Natural killer cell (primary cell): ENCODE data around the gene PHLPP1. TPM values are rescaled to one million over a fixed set of nuclear protein-coding genes. Genes with fewer than 3 reads are reported as not detected.

Source experiments
- ATAC-seq, 3 donors: fragments of 150-1000 bp in 2 of 3; fragments of 200-7000 bp in 1 of 3; cut with Tn5 transposase; 1 replicate in 1 of 3; 2 replicates in 2 of 3; pipeline ENCODE4 v1.10.0; 2021; ENCODE audit warnings: mild to moderate bottlenecking in 2 of 3, moderate library complexity in 2 of 3
- DNase-seq, 2 donors: peaks; one replicate each; pipeline versions ENCODE4 v3.0.0 to v3.0.0-alpha.2; 2013 to 2021; ENCODE audit warnings: mixed read lengths in 1 of 2
- H3K27ac ChIP-seq: one replicate; pipeline ENCODE4 v1.5.1; 2013; ENCODE audit warnings: mild to moderate bottlenecking, low read length
- H3K27me3 ChIP-seq: one replicate; pipeline ENCODE4 v1.6.1; 2013; ENCODE audit warnings: low read length; ENCODE audit not compliant: control insufficient read depth, insufficient read depth
- H3K36me3 ChIP-seq: one replicate; pipeline ENCODE4 v1.6.1; 2013; ENCODE audit warnings: low read length; ENCODE audit not compliant: control insufficient read depth, insufficient read depth
- H3K4me1 ChIP-seq: one replicate; pipeline ENCODE4 v1.6.1; 2013; ENCODE audit warnings: low read length; ENCODE audit not compliant: control insufficient read depth, insufficient read depth
- H3K4me3 ChIP-seq: one replicate; pipeline ENCODE4 v1.5.1; 2013; ENCODE audit warnings: low read length
- H3K9me3 ChIP-seq: one replicate; pipeline ENCODE4 v1.6.1; 2013; ENCODE audit warnings: low read length; ENCODE audit not compliant: control insufficient read depth, insufficient read depth
- H3K27ac Mint-ChIP-seq, 2 donors: one replicate each; pipeline ENCODE4 v1.8.0; 2022; ENCODE audit warnings: mild to moderate bottlenecking in 2 of 2, mixed read lengths in 2 of 2, moderate library complexity in 1 of 2
- H3K27me3 Mint-ChIP-seq, 2 donors: one replicate each; pipeline ENCODE4 v1.8.0; 2022; ENCODE audit warnings: low read depth in 2 of 2, mixed read lengths in 2 of 2
- H3K36me3 Mint-ChIP-seq: one replicate; pipeline ENCODE4 v1.8.0; 2022; ENCODE audit warnings: mixed read lengths
- H3K4me1 Mint-ChIP-seq, 2 donors: one replicate each; pipeline ENCODE4 v1.8.0; 2022; ENCODE audit warnings: mixed read lengths in 2 of 2
- H3K4me3 Mint-ChIP-seq: one replicate; pipeline ENCODE4 v1.8.0; 2022; ENCODE audit warnings: mild to moderate bottlenecking, moderate library complexity, mixed read lengths
- H3K9me3 Mint-ChIP-seq, 2 donors: one replicate each; pipeline ENCODE4 v1.8.0; 2022; ENCODE audit warnings: mixed read lengths in 2 of 2
- CTCF ChIP-seq: fragments of 200-600 bp; IDR thresholded peaks from one replicate; pipeline ENCODE4 v1.8.0; 2022; ENCODE audit warnings: antibody characterized with exemption
- WGBS: methylation state at CpG from one replicate; pipeline ENCODE4 v1.1.7; 2013; ENCODE audit warnings: missing lambda C conversion rate; ENCODE audit not compliant: insufficient coverage; 5-methylcytosine and 5-hydroxymethylcytosine counted together
- intact Hi-C: fragments of 100-400 bp; cut with micrococcal nuclease; formaldehyde crosslinking; loops from one replicate; pipeline ENCODE4 v1.14.2; 2022
- total RNA-seq, 4 donors: library from RNA; stranded (reverse); fragments of 120-200 nt in 1 of 4; gene quantifications; one replicate each; pipeline versions ENCODE4 v1.2.3 to v1.2.4, GENCODE V29; 2013 to 2022

PHLPP1 gene
- total RNA-seq, 3 donors from 2014 or later (not counting 1 experiment from before 2014, with no cell fraction given) = 12.1 to 14.8 (median 12.2) TPM

DNA sequence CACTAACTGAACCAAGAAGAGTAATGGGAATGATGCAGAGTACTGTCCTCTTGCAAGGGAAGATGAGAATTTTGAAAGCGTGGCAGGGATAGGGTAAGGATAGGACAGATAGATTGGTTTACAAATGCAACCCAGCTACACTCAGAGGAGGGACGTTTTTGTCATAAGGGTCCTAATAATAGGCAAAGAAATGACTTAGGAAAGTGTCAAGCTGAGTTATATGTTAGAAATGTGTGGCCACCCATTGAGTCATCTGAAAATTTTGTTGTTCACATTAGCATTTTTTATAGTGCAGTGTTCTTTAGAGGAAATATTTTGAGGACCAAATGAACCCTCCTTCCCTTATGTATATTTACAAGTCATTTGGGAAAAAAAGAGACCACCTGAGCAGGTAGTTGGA lies 137.5 kb downstream of the PHLPP1 start:
- WGBS = 57% methylated on average over 2 of the region's 2 CpGs
- no peaks in the 10 kb centered on the region for H3K9me3 ChIP-seq
- H3K9me3 Mint-ChIP-seq = no peaks in the 10 kb centered on the region
- no peak overlapping the region for H3K4me3 Mint-ChIP-seq
- H3K4me3 ChIP-seq = no peak overlapping the region
- H3K27me3 ChIP-seq = no peaks in the 10 kb centered on the region
- ATAC-seq (no peak), DNase-seq (no peak)
- no peaks in the 10 kb centered on the region for H3K4me1 ChIP-seq
- no peaks in the 10 kb centered on the region for H3K36me3 Mint-ChIP-seq
- H3K36me3 ChIP-seq = no peaks in the 10 kb centered on the region
- H3K27ac Mint-ChIP-seq = no peak overlapping the region
- intact Hi-C loops = no loop called here
- TF ChIP-seq CTCF = no peak
- H3K27ac ChIP-seq = no peak overlapping the region
- no peaks in the 10 kb centered on the region for H3K4me1 Mint-ChIP-seq
- H3K27me3 Mint-ChIP-seq = no peaks in the 10 kb centered on the region

- no peak overlapping the region for H3K27ac ChIP-seq
- no peaks in the 10 kb centered on the region for H3K36me3 ChIP-seq
- H3K27me3 Mint-ChIP-seq = no peaks in the 10 kb centered on the region
- no peaks in the 10 kb centered on the region for H3K36me3 Mint-ChIP-seq
- no peaks in the 10 kb centered on the region for H3K27me3 ChIP-seq
- H3K4me1 Mint-ChIP-seq = no peaks in the 10 kb centered on the region
- DNase-seq (no peak), ATAC-seq (no peak)
- no peak overlapping the region for H3K27ac Mint-ChIP-seq
- H3K4me1 ChIP-seq = no peaks in the 10 kb centered on the region
- H3K9me3 Mint-ChIP-seq = no peaks in the 10 kb centered on the region
- TF ChIP-seq CTCF = no peak
- H3K4me3 Mint-ChIP-seq = no peak overlapping the region
- no peaks in the 10 kb centered on the region for H3K9me3 ChIP-seq
- intact Hi-C loops = no loop called here
- 93% methylated on average over 5 of the region's 7 CpGs for WGBS
- no peak overlapping the region for H3K4me3 ChIP-seq
These were observed 141.0 kb downstream of the PHLPP1 start for GRCh38 chr18:62856294-62856693.

DNA sequence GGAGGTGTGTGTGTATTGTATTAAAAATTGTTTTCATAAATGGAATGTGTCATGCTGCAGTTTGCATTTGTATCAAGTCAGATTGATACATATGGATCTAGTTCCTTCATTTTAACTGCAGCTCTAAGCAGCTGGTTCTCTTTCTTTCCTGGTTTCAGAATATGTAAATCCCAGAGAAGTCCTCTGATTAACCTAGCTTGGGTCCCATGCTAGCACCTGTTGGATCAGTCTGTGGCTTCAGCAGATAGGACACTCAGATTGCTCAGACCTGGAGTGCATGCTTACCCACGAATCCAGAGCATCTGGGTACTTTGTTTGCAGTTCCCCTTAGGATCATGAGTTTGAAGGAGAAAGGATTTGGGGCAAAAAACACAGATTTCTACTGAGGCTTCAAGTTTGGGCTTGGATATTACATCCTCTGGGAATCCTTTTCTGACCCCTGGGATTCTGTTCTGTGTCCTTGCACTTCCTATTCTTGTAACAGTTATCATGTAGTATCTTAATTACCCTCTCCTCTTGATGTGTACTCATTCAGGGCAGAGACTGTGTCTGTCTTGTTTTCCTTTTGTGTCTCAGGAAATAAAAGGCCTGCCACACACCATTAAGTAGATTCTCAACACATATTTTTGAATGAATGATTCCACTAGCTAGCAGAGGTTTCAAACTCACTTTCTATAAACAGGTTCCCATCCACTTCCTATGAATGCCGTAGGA lies 142.1 kb downstream of the PHLPP1 start:
- no peaks in the 10 kb centered on the region for H3K27me3 Mint-ChIP-seq
- H3K36me3 Mint-ChIP-seq = no peaks in the 10 kb centered on the region
- Histone ChIP-seq H3K27me3 (no peaks in the 10 kb centered on the region), H3K36me3 (no peaks in the 10 kb centered on the region), H3K27ac (no peak overlapping the region), H3K4me3 (no peak overlapping the region), H3K9me3 (no peaks in the 10 kb centered on the region), H3K4me1 (no peaks in the 10 kb centered on the region)
- ATAC-seq (no peak), DNase-seq (no peak)
- H3K9me3 Mint-ChIP-seq = no peaks in the 10 kb centered on the region
- TF ChIP-seq CTCF = no peak
- H3K27ac Mint-ChIP-seq = no peak overlapping the region
- 77% methylated on average over 2 of the region's 2 CpGs for WGBS
- H3K4me1 Mint-ChIP-seq = peaks cover 0 to 3% of the 10 kb centered on the region in 2 donors
- intact Hi-C loops = no loop called here
- H3K4me3 Mint-ChIP-seq = no peak overlapping the region

GRCh38 chr18:62860062-62860461 lies 144.7 kb downstream of the PHLPP1 start:
- no peak for TF ChIP-seq CTCF
- no peak overlapping the region for H3K4me3 Mint-ChIP-seq
- 100% methylated on average over 3 of the region's 4 CpGs for WGBS
- intact Hi-C loops = no loop called here
- no peak overlapping the region for H3K27ac Mint-ChIP-seq
- H3K9me3 Mint-ChIP-seq = no peaks in the 10 kb centered on the region
- H3K36me3 Mint-ChIP-seq = no peaks in the 10 kb centered on the region
- H3K36me3 ChIP-seq = no peaks in the 10 kb centered on the region
- H3K9me3 ChIP-seq = no peaks in the 10 kb centered on the region
- H3K27me3 ChIP-seq = no peaks in the 10 kb centered on the region
- ATAC-seq (no peak), DNase-seq (no peak)
- no peaks in the 10 kb centered on the region for H3K27me3 Mint-ChIP-seq
- H3K4me3 ChIP-seq = no peak overlapping the region
- peaks cover 7% of the 10 kb centered on the region for H3K4me1 ChIP-seq
- H3K4me1 Mint-ChIP-seq = peaks cover 0 to 16% of the 10 kb centered on the region in 2 donors
- no peak overlapping the region for H3K27ac ChIP-seq
